ENCODE data around the gene OR4S2. TPM values are rescaled to one million over a fixed set of nuclear protein-coding genes. Genes with fewer than 3 reads are reported as not detected.

OR4S2 gene
- total and polyA plus RNA-seq, 10 of the 15 experiments (the other 5 are each of a cell fraction or from before 2014, with no cell fraction given): not detected

DNA sequence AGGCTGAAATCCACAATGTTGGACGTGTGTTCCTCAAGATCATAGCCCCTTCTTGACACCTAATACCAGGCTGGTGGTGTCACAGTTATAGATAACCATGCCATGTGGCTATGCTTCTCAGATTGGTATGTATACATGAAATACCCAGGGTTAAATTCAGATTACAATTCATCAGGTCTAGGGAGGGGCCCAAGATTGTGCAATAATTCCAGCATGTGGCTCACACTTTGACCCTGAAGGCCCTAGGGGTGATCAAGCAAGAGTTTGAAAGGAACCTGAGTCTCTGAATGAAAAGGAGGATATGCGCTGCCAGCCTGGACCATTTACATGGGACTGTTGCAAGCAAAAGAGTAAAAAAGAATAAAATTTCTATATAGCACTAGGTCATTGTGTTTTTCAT lies 21.2 kb downstream of the OR4S2 start (continued):
- TF ChIP-seq ESRRA (IDR thresholded peaks at IDR 0.05; ENCODE audit: low read length) (no peak), NR2F1 (conservative IDR thresholded peaks at IDR 0.05) (no peak), JUND (IDR thresholded peaks at IDR 0.05; ENCODE audit: low read depth, low read length) (no peak), CREM (IDR thresholded peaks at IDR 0.05; ENCODE audit: low read depth) (no peak), CHD2 (IDR thresholded peaks at IDR 0.05; ENCODE audit: borderline replicate concordance, low read depth, low read length) (no peak), PML (IDR thresholded peaks at IDR 0.05; ENCODE audit: low read length) (no peak), NFYB (IDR thresholded peaks at IDR 0.05; ENCODE audit: insufficient read depth, low read depth, low read length) (no peak), SP1 (IDR thresholded peaks at IDR 0.05; ENCODE audit: low read depth, low read length) (no peak)
- TF ChIP-seq, protein P1, sequence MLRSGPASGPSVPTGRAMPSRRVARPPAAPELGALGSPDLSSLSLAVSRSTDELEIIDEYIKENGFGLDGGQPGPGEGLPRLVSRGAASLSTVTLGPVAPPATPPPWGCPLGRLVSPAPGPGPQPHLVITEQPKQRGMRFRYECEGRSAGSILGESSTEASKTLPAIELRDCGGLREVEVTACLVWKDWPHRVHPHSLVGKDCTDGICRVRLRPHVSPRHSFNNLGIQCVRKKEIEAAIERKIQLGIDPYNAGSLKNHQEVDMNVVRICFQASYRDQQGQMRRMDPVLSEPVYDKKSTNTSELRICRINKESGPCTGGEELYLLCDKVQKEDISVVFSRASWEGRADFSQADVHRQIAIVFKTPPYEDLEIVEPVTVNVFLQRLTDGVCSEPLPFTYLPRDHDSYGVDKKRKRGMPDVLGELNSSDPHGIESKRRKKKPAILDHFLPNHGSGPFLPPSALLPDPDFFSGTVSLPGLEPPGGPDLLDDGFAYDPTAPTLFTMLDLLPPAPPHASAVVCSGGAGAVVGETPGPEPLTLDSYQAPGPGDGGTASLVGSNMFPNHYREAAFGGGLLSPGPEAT (IDR thresholded peaks at IDR 0.05; ENCODE audit: low read depth): no peak

DNA sequence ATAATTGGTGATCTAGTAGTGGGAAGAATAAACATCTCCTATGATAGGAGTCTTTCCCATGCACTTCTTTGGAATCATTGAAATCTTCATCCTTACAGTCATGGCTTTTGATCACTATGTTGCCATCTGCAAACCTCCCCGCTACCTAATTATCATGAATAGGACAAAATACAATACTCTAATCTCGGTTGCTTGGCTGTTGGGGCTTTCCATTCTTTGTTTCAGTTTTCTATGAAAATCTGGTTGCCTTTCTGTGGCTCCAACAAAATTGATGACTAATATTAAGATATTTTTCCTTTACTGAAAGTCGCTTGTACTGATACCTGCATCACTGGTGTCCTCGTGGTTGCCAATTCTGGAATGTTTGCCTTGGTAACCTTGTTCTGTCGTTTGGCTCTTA lies 25.7 kb downstream of the OR4S2 start:
- SMC1A ChIA-PET (ENCODE audit: uncharacterized antibody, unreplicated experiment): no interaction called here
- Histone ChIP-seq H3K27ac (ENCODE audit: control insufficient read depth, insufficient read depth) (no peak overlapping the region), H3K4me3 (no peak overlapping the region), H3K4me2 (ENCODE audit: control insufficient read depth, insufficient read depth) (no peak overlapping the region), H3K9me3 (replicated peaks; ENCODE audit: control insufficient read depth, insufficient read depth, low read length) (no peaks in the 10 kb centered on the region), H3K36me3 (ENCODE audit: control insufficient read depth in 2 of 2, insufficient read depth in 2 of 2, low read length in 1 of 2) (no peaks in the 10 kb centered on the region), H3K27me3 (replicated peaks in 1 of 2; ENCODE audit: control insufficient read depth in 2 of 2, insufficient read depth in 2 of 2, low read length in 1 of 2) (no peaks in the 10 kb centered on the region), H2AFZ (ENCODE audit: control insufficient read depth, low read depth, low read length) (no peak overlapping the region), H3K9ac (ENCODE audit: control insufficient read depth, insufficient read depth, low read length) (no peak overlapping the region), H3K79me2 (ENCODE audit: control insufficient read depth, insufficient read depth, low read length) (no peaks in the 10 kb centered on the region), H4K20me1 (ENCODE audit: control insufficient read depth, insufficient read depth) (no peaks in the 10 kb centered on the region), H3K4me1 (ENCODE audit: control insufficient read depth, insufficient read depth, low read length) (no peaks in the 10 kb centered on the region)
- POLR2A ChIA-PET: no interaction called here
- in situ Hi-C loops (cut with MboI): loop anchor here (10.0 kb wide), 1 partner anchor 61 kb away; no protein-coding TSS in a partner anchor
- FAIRE-seq (no peak), ATAC-seq (peak; percentile 33), DNase-seq (ENCODE audit: low read depth, low spot score) (no peak)
- CTCF ChIA-PET: no interaction called here
- TF ChIP-seq, protein P2, sequence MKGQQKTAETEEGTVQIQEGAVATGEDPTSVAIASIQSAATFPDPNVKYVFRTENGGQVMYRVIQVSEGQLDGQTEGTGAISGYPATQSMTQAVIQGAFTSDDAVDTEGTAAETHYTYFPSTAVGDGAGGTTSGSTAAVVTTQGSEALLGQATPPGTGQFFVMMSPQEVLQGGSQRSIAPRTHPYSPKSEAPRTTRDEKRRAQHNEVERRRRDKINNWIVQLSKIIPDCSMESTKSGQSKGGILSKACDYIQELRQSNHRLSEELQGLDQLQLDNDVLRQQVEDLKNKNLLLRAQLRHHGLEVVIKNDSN (IDR thresholded peaks at IDR 0.05; ENCODE audit: borderline replicate concordance, extremely low read length, insufficient read depth, low read depth, low read length): no peak
- no peak for TF ChIP-seq NRF1 (conservative IDR thresholded peaks at IDR 0.05; ENCODE audit: low read depth, low read length)
- TF ChIP-seq, protein P3, sequence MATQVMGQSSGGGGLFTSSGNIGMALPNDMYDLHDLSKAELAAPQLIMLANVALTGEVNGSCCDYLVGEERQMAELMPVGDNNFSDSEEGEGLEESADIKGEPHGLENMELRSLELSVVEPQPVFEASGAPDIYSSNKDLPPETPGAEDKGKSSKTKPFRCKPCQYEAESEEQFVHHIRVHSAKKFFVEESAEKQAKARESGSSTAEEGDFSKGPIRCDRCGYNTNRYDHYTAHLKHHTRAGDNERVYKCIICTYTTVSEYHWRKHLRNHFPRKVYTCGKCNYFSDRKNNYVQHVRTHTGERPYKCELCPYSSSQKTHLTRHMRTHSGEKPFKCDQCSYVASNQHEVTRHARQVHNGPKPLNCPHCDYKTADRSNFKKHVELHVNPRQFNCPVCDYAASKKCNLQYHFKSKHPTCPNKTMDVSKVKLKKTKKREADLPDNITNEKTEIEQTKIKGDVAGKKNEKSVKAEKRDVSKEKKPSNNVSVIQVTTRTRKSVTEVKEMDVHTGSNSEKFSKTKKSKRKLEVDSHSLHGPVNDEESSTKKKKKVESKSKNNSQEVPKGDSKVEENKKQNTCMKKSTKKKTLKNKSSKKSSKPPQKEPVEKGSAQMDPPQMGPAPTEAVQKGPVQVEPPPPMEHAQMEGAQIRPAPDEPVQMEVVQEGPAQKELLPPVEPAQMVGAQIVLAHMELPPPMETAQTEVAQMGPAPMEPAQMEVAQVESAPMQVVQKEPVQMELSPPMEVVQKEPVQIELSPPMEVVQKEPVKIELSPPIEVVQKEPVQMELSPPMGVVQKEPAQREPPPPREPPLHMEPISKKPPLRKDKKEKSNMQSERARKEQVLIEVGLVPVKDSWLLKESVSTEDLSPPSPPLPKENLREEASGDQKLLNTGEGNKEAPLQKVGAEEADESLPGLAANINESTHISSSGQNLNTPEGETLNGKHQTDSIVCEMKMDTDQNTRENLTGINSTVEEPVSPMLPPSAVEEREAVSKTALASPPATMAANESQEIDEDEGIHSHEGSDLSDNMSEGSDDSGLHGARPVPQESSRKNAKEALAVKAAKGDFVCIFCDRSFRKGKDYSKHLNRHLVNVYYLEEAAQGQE (IDR thresholded peaks at IDR 0.05; ENCODE audit: low read depth, low read length): no peak
- TF ChIP-seq IKZF2 (IDR thresholded peaks at IDR 0.05): peak; percentile 33 to 50; a peak in 3 of 4 replicates
- peak; percentile 48 for TF ChIP-seq IKZF1 (conservative IDR thresholded peaks at IDR 0.05)
- TF ChIP-seq YY1 (IDR thresholded peaks at IDR 0.05; ENCODE audit: low read depth, low read length): no peak
- 34% methylated on average over 5 of the region's 5 CpGs for WGBS (ENCODE audit: insufficient coverage, insufficient replicate concordance, low lambda C conversion rate, missing lambda C conversion rate)
- intact Hi-C loops (cut with micrococcal nuclease; ENCODE audit: unreplicated experiment): no loop called here
- RAD21 ChIA-PET (ENCODE audit: unreplicated experiment): no interaction called here
- BruUV-seq (replicated peaks): no TSS peak

Data from GM12878 (cell line).